ENCODE results near the gene GPNMB.
A peak's percentile ranks its signal among the peaks of the same experiment; 100 is the strongest.

Gene GPNMB

DNA sequence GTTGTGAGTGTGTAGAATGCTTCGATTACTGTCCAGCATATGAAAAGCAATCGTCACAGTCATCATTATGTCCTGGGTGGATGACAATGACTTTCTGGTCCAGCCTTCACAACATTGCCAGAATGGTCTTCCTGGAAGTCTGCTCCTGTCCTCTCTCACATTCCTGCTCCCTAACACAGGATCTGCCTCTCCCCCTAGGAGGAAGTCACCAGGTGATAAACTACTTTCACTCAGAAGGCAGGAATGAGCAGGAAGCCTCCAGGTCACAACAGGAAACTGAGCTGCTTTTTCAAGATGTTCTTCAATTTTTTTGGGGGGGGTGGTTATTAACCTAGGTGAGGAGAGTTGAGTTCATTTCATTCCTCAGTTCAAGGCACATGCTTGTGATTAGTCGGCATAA lies 13.6 kb upstream of the GPNMB start:
- DNase-seq, result no peak

DNA sequence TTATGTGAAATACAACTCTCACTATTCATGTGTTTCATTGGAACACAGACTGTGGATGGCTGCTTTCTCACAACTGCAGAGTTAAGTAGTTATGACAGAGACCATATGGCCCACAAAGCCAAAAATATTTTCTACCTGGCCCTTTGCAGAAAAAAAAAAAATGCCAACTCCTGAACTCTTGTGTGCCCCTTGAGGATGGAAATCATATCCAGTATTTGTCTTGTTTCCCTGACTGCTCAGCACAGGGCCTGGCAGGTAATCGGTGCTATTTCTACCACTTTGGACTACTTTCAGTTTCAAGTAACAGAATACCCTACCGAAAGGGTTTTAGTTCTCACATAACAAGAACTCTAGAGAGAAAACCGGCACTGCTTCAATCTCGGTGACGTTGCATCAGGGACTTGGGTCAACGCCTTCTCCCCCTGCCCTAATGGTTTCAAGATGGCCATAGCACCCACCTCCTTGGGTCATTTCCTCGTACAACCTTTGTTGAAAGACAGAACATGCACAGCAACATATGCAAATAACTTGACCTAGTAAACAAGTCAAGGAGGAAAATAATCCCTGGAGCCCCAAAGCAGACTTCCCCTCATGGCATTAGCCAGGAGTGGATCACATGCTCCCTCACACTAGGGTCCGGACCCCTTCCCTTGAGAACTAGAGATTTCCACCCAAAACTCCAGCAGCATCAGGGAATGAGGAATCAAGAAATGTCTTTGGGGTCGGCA lies 11.8 kb upstream of the GPNMB start:
- DNase-seq, result no peak

DNA sequence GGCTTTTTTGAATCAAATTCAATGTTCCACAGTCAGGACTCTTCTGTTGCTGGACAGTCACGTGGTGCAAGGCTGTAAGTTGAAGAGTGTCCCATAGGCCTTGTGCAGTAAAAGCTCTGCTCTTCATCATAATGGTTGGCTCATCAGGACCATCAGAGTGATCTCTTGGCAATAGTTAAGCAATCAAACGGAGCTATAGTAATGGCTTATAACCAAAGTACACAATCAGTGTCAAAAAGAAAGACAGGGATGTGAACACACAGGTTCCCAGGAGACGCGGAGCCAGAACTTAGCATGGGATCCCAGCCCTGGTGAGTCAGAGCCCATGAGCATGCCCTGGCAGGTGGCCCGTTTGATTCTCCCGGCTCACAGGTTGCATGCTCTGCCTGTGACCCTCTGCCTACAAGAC lies 10.8 kb upstream of the GPNMB start:
- no peak for DNase-seq

DNA sequence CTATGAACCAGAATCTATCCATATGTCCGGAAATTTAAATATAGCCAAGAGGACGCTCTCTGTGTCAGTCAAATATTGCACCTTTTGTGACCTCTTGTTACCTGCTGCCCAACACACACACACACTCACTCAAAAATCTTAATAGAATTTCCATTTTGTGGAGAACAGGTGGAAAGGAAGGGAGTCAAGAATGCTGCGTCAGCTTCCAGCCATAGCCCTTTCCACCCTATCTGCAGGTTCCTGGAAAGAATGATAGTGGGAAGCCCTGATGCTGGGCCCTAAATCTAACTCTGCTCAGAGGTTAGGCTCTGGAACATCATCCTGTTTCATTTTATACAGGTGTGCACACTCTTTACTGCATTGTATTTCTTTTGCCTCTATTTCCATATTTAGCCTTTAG lies 9.6 kb upstream of the GPNMB start:
- no peak for DNase-seq

DNA sequence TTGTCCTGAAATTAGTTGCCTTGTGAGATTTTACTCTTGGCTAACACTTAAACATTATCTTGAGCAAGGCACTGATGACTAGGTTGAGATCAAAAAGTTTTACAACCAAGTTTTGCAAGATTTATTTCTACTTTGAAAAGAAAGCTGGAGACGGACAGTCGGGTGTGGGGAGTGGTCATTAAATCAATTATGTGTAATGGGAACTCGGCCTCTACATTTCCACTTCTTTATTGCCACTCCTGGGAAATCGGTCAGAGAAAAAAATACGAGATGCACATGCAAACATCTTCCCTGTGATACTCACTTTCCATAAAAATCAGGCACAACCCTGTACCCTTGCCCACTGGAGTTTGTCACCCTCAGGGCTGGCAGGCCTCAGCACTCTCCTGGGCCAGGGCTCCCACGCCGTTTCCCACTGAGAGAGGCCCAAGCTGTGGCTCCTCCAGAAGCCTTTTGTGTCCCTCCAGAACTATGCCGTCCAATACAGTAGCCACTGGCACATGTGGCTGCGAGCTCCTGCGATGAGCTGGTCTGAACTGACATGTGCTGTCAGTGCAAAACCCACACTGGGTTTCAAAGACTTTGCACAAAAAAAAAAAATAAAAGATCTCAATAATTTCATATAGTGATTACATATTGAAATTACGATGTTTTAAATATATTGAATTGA lies 7.5 kb upstream of the GPNMB start:
- DNase-seq, result no peak

DNA sequence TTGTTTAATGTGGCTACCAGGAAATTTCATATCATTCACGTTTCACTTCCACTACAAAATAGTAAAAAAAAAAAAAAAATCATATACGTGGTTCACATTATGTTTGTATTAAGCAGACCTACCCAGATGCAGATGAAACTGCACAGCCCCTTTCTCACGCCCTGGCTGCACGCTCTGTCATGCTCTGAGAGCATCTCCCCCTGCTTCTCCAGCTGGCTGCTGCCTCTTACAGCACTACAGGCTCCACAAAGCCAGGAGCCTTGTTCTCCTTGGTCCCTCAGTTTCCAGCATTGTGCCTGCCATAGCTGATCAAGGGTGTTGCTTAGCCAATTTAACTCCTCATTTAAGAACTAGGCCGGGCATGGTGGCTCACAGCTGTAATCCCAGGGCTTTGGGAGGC lies 6.9 kb upstream of the GPNMB start:
- no peak for DNase-seq

DNA sequence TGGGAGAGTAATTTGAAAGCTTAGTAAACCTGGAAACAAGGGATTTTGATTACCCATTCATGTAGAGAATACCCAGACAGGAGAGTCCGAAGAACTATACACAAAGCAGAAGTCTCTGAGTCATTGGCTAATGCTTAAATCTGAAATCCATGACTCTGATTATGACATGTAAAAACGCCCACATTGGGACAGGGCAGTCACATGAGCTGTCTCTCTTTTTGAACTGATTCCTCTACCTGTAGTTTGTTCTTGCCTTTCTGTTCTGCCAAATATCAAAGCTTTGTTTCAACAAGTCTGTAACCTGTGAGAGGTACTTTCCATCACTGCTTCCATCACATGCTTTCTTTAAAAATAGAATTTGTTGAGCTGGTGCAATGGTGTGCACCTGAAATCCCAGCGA lies 4.3 kb upstream of the GPNMB start:
- no peak for DNase-seq

DNA sequence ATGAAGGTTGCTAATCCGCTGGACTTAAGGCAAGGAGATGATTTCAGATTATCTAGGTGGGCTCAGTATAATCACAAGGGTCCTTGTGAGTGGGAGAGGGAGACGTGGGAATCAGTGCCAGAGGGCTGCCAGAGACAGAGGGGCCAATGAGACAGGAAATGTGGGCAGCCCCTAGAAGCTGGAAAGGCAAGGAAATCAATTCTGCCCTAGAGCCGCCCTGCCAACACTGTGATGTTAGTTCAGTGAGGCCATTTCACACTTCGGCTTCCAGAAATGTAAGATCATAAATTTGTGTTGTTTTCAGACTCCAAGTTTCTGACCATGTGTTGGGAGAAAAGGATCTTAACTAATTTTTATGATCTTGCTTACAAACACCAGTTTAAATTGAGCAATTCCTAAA lies 3.6 kb upstream of the GPNMB start:
- DNase-seq, result no peak

DNA sequence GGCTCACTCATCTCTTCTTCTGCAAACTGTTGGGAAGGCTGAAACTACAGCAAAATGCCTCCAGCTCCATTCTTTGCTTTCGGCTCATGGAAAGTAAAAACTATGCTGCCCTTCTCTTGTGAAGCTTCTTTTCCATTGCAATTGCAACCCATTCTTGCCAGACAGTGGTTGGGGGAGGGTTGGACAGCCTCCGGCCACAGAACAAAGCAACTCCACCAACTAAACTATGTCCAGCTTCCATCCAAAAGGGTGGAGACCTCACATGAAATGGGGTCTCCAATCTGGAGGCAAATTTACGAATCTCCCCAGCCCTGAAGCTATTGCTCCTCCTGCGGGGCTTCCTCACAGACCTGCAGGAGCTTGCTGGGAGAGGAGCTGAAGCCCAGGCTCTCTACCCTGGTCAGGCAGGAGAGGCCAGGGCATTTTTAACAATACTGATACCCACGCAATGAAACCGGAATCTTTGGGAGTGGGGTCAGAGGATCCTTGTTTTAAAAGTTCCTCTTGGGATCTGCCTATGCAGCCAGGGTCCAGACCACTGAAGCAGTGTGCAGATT lies 549 bp downstream of the GPNMB start:
- DNase-seq, result no peak

DNA sequence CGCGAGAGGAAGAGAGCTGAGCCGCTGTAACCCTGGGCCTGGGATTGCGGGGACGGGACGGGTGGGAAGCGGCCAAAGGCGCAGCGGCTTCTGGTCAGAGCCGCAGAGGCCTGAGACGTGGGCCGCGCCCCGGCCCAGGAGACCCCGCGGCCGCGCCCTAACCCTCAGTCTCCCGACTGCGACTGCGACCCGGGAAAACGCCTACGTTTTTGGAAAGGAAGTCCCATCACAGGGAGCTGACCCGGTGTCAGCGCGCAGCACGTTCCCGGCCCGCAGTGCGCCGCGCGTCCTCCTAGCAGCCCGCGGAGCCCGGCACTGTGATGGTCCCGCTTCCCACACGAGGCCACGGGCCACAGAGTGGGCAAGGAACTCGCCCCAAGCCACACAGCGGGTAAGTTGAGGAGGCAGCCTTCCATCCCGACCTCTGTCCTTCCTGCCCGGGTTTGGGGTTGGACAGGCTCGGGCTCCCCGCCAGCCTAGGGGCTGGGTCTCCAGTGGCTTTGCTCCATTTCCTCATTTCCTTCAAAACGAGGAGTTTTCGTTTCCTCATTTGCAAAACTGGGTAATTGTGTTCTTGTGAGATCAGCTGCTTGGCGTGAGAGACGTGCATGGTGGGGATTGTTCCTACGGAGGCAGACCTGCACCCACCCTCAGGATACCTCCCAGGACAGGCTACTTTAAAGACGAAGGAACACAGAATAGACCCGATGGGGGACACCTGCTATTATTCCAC lies 1.2 kb downstream of the GPNMB start:
- DNase-seq, result no peak

DNA sequence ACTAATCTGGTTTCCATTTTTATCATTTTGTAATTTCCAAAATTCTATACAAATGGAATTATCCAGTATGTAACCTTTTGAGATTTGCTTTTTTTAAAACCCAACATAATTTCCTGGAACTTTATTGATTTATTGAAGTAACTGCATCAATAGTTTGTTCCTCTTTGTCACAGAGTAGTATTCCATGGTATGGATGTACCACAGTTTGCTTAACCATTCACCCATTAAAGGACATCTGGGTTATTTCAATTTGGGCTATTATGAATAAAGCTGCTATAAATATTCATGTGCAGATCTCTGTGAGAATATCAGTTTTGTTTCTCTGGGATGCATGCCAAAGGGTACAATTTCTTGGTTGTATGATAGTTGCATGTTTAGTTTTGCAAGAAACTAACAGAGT lies 2.9 kb downstream of the GPNMB start:
- DNase-seq, result no peak

DNA sequence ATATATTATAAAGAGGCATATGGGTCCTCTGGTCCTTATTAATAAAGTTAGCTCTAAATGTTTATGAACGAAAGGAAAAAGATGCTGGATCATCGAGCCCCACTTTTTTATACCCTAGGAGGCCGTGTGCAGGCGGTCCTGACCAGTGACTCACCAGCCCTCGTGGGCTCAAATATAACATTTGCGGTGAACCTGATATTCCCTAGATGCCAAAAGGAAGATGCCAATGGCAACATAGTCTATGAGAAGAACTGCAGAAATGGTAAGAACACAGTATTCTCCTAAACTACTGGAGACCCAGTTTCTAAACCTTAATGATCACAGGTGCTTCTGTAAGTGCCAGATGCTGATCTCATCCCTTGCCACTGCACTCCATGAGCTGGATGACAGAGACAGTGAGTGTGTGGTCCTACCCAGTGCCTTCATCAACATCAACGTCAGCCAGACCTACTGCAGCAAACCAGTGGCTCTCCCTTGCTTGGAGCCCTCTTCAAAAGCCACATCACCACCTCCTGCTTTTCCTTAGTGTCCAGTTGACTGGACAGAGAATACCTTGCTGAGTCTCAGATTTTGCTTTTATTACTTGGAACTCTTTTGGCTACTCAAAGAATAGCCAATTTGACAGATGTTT lies 7.6 kb downstream of the GPNMB start:
- no peak for DNase-seq

DNA sequence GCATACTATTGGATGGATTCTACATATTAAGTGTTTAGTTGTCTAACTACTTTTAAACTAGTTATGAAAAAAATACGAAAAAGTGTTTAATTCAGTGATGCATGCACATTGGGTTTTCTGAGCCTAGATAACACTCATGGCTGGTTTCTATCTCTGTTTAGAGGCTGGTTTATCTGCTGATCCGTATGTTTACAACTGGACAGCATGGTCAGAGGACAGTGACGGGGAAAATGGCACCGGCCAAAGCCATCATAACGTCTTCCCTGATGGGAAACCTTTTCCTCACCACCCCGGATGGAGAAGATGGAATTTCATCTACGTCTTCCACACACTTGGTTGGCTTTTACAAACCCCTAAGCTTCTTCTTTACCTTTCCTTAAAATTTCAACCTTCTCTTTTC lies 10.2 kb downstream of the GPNMB start:
- no peak for DNase-seq

DNA sequence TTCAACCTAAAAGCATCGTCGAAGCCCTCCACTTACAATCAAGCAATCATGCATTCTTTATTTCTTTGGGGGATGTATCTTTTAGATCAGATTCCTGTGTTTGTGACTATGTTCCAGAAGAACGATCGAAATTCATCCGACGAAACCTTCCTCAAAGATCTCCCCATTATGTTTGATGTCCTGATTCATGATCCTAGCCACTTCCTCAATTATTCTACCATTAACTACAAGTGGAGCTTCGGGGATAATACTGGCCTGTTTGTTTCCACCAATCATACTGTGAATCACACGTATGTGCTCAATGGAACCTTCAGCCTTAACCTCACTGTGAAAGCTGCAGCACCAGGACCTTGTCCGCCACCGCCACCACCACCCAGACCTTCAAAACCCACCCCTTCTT lies 13.8 kb downstream of the GPNMB start:
- DNase-seq, result no peak

DNA sequence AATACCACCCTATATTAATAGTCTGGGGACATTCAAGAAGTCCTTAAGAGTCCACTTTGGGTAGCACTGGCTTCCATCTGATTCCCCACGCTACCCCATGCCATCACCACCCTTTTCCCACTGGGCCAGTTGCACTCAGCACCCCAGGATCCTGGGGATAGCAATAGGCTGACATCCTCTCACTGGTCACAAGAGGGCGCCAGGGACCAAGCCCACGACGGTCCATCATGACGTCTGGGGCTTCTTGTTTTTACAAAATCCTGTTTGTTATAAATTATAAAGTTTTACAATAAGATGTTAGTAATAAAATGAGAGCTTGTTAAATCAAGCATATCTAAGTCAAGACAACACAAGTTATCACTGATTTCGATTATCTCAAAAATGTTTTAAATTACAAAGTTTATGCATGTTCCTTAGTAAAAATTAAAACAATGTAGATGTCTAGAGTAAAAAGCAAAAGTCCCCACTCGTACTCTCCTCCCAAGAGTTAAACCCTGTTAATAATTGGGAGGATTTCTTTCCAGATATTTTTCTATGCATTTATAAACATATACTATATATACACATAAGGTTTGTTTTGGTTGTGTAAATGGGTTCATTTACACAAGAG lies 15.4 kb downstream of the GPNMB start:
- DNase-seq, result peak; percentile 65

DNA sequence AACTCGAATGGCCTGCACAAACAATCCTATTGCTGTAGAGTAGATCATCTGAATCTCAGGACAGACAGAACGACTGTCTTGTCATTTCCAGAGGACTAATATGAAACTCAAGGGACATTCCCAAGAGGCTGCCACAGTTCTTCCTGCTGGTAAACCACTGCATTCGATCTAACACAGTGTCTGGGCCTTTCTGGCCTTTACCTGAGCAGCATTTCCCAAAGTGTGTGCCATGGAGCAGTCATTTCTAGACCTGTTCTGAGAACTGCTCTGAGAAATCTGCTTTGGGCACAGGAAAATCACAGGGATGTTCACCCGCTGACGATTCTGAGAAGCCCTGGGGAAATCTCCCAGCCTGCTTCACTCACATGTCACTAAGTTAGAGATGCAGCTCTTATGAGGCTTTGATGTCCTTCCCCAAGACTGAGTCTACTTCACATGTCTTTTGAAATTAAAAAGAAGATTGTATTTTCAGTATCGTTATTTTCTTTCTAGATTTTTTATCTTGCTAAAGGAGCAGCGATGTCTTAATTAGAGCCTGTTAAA lies 18.4 kb downstream of the GPNMB start:
- peak; percentile 48 for DNase-seq

DNA sequence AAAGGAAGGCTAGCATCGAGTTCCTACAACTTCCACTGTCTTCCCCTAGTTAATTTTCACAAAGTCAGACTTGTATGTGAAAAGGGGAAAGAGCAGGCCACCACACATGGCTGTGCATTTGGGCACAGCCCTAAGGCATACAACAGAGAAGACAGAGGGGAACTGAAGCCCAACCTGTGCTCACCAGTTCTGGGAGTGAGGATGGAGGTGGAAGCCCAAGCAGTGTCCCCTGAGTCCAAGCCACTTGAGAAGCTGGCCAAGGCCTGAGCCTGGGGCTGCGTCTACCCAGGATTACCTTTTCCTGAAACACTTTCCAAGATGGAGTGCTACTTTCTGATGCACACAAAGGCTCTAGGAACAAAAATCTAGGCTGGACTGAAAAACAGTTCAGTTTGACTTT lies 20.3 kb downstream of the GPNMB start:
- no peak for DNase-seq

DNA sequence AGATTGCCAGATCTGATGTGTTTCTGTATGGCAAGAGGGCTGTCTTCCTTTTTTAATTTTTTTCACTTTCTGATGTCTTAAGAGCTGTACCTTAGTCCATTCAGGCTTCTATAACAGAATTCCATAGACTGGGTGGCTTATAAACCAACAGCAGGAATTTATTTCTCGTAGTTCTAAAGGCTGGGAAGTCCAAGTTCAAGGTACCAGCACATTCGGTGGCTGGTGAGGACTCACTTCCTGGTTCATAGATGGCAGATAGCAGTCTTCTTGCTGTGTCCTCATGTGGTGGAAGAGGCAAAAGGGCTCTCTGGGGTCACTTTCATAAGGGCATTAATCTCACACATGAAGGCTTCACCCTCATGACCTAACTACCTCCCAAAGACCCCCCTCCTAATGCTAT lies 20.8 kb downstream of the GPNMB start:
- no peak for DNase-seq

DNA sequence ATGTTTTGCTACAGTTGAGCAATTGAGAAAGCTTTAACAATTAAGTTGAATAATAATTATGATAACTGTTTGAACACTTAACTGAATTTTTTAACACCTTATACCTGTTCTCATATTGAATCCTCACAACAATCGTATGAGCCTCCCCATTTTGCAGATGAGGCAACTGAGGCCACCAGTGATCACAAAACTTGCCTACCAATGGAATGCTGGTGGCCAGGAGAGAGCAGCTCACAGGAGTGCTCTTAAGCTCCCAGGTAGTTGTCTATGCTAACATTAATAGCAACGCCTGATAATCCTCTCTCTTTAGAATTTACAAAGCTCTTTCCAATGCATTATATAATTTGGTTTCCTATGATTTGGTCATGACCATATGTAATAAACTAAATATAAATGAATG lies 21.6 kb downstream of the GPNMB start:
- DNase-seq, result no peak

DNA sequence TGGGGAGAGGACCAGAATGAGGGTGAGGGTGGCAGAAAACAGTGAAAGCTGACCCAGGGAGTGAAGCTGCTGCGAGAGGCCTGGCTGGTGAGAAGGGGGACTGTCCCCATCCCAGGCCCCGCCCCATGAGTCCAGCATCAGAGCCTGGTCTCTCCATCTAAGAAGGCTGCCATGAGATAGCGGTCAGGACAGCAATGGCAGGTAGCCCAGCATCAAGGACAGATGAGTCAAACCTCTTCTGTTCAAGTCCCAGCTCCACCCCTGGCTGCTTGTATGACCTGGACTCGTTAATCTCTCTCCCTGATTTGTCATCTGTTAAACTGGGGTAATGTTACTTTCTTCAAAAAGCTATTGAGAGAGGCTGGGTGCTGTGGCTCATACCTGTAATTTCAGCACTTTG lies 22.2 kb downstream of the GPNMB start:
- no peak for DNase-seq

DNA sequence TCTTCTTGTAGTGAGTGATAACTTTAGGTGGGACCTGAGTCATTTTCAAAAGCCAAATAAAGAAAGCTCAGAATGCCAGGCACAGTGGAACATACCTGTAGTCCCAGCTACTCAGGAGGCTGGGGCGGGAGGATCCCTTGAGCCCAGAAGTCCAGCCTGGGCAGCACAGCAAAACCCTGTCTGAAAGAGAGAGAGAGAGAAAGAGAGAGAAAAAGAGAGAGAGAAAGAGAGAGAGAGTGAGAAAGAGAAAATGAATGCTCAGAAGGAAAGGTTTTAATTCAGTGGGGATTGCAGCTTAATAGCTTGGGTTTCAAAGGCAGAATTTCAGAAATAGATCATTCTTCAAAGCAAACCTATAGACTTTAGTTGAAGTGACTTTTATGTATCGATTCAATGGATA lies 25.7 kb downstream of the GPNMB start:
- no peak for DNase-seq

DNA sequence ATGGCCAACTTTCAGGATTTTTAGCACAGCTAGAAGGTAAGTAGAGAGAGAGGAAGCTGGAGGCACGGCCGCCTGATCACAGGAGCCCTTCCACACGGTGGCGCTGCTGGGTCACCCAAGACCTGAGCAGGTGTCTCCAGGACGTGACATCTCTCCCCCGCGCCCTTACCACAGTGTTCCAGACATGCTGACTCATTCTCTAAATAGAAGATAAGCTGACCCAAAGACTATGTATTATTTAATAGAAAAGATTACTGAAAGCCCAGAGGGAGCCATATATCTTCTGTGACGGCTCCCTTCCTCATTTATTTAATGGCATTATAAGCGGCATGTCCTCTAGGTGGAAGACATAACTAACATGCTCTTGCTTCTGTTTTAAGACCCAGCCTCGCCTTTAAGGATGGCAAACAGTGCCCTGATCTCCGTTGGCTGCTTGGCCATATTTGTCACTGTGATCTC lies 26.6 kb downstream of the GPNMB start:
- DNase-seq, result peak; percentile 94

DNA sequence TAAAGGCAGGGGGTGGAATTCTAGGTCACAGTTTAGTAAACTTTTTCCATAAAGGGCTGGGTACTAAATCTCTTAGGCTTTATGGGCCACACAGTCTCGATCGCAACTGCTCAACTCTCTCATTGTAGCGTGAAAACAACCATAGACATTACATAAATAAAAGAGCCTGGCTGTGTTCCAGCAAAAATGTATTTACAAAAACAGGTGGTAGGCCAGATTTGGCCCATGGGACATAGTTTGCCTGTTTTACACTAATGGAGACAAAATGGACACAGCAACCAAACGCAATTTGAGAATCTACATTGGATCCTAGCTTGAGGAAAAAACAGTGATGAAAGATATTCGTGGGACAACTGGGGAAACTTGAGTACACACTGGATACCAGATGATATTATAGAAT lies 29.3 kb downstream of the GPNMB start:
- no peak for DNase-seq
